RWPE2 (cell line): ENCODE data around the gene CILP.

Experiments
- ATAC-seq: fragments of 200-7000 bp; cut with Tn5 transposase; 3 replicates; pipeline ENCODE4 v1.9.1; 2021; ENCODE audit warnings: low read depth
- DNase-seq: peaks from one replicate; pipeline ENCODE4 v3.0.0-alpha.2; 2020; ENCODE audit warnings: low spot score
- H3K27ac ChIP-seq: fragments of 450-650 bp; 2 replicates; pipeline ENCODE4 v1.5.1; 2017; ENCODE audit warnings: mild to moderate bottlenecking; ENCODE audit not compliant: poor library complexity, severe bottlenecking
- H3K27me3 ChIP-seq: fragments of 250-450 bp; sonication (Bioruptor Pico); 2 replicates; pipeline ENCODE4 v1.5.1; 2021; ENCODE audit warnings: mild to moderate bottlenecking, moderate library complexity; ENCODE audit not compliant: insufficient read depth, poor library complexity, severe bottlenecking
- H3K36me3 ChIP-seq: fragments of 250-450 bp; sonication (Bioruptor Pico); 2 replicates; pipeline ENCODE4 v1.5.1; 2020; ENCODE audit warnings: low read depth, mild to moderate bottlenecking, moderate library complexity
- H3K4me1 ChIP-seq: fragments of 250-450 bp; sonication (Bioruptor Pico); 2 replicates; pipeline ENCODE4 v1.5.1; 2021; ENCODE audit warnings: mild to moderate bottlenecking, moderate library complexity; ENCODE audit not compliant: insufficient read depth, poor library complexity, severe bottlenecking
- H3K4me3 ChIP-seq: fragments of 250-450 bp; sonication (Bioruptor Pico); 2 replicates; pipeline ENCODE4 v1.5.1; 2021; ENCODE audit warnings: mild to moderate bottlenecking, moderate library complexity; ENCODE audit not compliant: severe bottlenecking
- H3K9me3 ChIP-seq: fragments of 250-450 bp; sonication (Bioruptor Pico); 2 replicates; pipeline ENCODE4 v1.5.1; 2021; ENCODE audit warnings: mild to moderate bottlenecking, moderate library complexity; ENCODE audit not compliant: severe bottlenecking
- CTCF ChIP-seq: fragments of 450-650 bp; IDR thresholded peaks from one replicate; pipeline ENCODE4 v1.5.1; 2017; ENCODE audit warnings: mild to moderate bottlenecking, moderate library complexity; ENCODE audit not compliant: poor library complexity, severe bottlenecking

CILP gene

GRCh38 chr15:65197337-65197645, 14.0 kb downstream of the CILP start:
- Histone ChIP-seq H3K36me3 (no peaks in the 10 kb centered on the region), H3K4me3 (no peak overlapping the region), H3K9me3 (no peaks in the 10 kb centered on the region), H3K4me1 (no peaks in the 10 kb centered on the region), H3K27ac (no peak overlapping the region), H3K27me3 (no peaks in the 10 kb centered on the region)
- ATAC-seq (no peak), DNase-seq (no peak)
- TF ChIP-seq CTCF: no peak

GRCh38 chr15:65196637-65197336, 14.5 kb downstream of the CILP start:
- H3K27me3 ChIP-seq: no peaks in the 10 kb centered on the region
- no peaks in the 10 kb centered on the region for H3K9me3 ChIP-seq
- ATAC-seq: no peak
- H3K4me1 ChIP-seq: no peaks in the 10 kb centered on the region
- DNase-seq: no peak
- H3K36me3 ChIP-seq: no peaks in the 10 kb centered on the region
- H3K27ac ChIP-seq: no peak overlapping the region
- TF ChIP-seq CTCF: no peak
- H3K4me3 ChIP-seq: no peak overlapping the region

- no peaks in the 10 kb centered on the region for H3K9me3 ChIP-seq
- TF ChIP-seq CTCF: no peak
- no peak overlapping the region for H3K27ac ChIP-seq
- no peak for ATAC-seq
- H3K4me3 ChIP-seq: no peak overlapping the region
- no peaks in the 10 kb centered on the region for H3K27me3 ChIP-seq
- no peaks in the 10 kb centered on the region for H3K4me1 ChIP-seq
- no peak for DNase-seq
- no peaks in the 10 kb centered on the region for H3K36me3 ChIP-seq
Observed at GRCh38 chr15:65195548-65195923, 15.7 kb downstream of the CILP start.

GRCh38 chr15:65194826-65195547, 16.3 kb downstream of the CILP start:
- no peaks in the 10 kb centered on the region for H3K36me3 ChIP-seq
- no peak overlapping the region for H3K27ac ChIP-seq
- TF ChIP-seq CTCF: no peak
- H3K9me3 ChIP-seq: no peaks in the 10 kb centered on the region
- ATAC-seq (peak; percentile 17; the same call in 1 of the 3 replicates), DNase-seq (no peak)
- H3K27me3 ChIP-seq: no peaks in the 10 kb centered on the region
- H3K4me3 ChIP-seq: no peak overlapping the region
- no peaks in the 10 kb centered on the region for H3K4me1 ChIP-seq

- DNase-seq (no peak), ATAC-seq (peak; percentile 28; the same call in 1 of the 3 replicates)
- no peak overlapping the region for H3K27ac ChIP-seq
- TF ChIP-seq CTCF: no peak
- H3K27me3 ChIP-seq: no peaks in the 10 kb centered on the region
- H3K36me3 ChIP-seq: no peaks in the 10 kb centered on the region
- no peak overlapping the region for H3K4me3 ChIP-seq
- H3K9me3 ChIP-seq: no peaks in the 10 kb centered on the region
- no peaks in the 10 kb centered on the region for H3K4me1 ChIP-seq
Observed at GRCh38 chr15:65192016-65192415, 19.3 kb downstream of the CILP start.
